Right renal pelvis (tissue), 4 donors: ENCODE data around the gene SLC9A9. TPM values are rescaled to one million over a fixed set of nuclear protein-coding genes. Genes with fewer than 3 reads are reported as not detected.
A peak's percentile ranks its signal among the peaks of the same experiment; 100 is the strongest.

ENCODE experiments used
- DNase-seq, 4 donors: peaks; one replicate each; pipeline ENCODE4 v3.0.0-alpha.2; 2013; ENCODE audit warnings: low read depth in 4 of 4, low spot score in 3 of 4, missing footprints in 1 of 4
- polyA plus RNA-seq, 4 donors: library from polyadenylated mRNA; unstranded; fragments of 120-200 nt; gene quantifications; one replicate each; pipeline ENCODE4 v1.2.1, GENCODE V29; 2013; ENCODE audit not compliant: insufficient read length in 4 of 4

SLC9A9 gene
- polyA plus RNA-seq, 4 donors, result 4.9 to 8.0 (median 6.0) TPM

DNA sequence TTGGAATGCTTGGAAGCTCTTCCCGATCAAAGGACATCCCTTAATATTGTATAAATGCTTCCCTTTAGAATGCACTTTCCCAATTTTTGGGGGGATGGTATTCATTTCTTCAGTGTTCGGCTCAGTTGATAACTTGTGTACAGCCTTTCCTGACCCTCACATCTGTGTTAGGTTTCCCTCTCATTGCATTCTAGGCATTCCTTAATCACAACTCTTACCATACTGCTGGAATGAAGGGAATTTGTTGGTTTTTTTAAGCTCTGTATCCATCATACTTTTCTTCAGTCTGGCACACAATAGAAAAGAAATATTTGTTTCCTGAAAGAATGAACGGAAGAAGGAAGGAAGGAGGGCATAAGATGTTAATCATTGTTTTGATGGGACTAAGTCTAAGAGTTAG lies 609.2 kb downstream of the SLC9A9 start:
- no peak for DNase-seq

DNA sequence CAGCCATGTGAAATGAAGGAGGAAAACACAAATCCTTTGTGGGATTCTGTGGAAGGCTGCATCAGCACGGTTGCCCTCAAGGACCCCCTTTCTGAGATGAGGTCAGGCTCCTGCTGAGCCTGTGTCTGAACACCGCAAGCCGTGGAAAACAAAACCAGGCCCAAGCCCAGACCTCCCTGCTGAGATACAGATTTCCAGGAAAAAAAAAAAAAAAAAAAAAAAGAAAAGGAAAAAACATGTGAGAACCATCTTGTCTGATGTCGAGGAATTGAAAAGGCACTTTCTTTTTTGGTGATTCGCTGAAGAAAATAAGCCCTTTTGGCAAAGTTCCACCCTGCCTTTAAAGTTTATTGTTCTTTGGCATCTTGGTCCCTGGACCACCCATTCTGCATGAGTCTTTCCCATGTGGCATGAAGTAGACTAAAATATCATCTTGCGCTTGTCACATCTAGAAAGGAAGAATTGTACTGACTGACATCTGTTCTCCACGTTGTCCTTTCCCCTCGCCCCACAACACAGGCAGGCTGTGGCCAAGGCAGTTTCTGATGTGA lies 611.1 kb downstream of the SLC9A9 start:
- DNase-seq, result peak in 1 of 4 donors; percentile 20

DNA sequence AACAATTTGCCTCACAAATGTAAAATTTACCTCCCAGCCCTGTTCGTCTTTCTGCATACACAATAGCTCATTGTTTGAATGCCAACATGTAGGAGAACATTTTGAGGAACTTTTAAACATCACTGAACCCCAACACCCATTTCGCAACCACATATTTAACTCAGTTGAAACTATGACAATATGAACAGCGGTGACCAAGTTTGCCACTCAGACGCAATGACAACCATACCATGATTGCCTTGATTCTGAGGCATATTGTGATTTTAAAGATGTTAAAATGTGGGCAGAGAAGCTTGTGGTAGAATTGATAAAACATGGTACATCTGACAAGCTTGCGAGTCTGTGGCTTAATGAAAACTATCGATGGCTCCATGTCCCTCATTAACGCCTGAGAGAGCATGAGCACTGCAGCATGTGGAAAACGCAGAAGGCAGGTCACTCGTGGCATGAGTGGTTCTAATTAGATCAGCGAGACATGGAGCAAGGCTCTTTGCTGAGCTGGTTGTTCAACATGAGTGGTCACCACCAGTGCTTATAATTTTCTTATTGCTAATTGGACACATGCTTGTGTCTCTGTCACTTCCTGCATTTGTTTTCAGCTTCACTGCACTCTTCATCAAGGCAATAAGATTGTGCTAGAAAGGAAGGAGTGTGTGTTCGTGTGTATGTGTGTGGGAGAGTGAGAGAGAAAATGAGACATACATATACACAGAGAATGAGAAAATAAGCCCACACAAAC lies 611.9 kb downstream of the SLC9A9 start:
- DNase-seq, result peak in 1 of 4 donors; percentile 15

DNA sequence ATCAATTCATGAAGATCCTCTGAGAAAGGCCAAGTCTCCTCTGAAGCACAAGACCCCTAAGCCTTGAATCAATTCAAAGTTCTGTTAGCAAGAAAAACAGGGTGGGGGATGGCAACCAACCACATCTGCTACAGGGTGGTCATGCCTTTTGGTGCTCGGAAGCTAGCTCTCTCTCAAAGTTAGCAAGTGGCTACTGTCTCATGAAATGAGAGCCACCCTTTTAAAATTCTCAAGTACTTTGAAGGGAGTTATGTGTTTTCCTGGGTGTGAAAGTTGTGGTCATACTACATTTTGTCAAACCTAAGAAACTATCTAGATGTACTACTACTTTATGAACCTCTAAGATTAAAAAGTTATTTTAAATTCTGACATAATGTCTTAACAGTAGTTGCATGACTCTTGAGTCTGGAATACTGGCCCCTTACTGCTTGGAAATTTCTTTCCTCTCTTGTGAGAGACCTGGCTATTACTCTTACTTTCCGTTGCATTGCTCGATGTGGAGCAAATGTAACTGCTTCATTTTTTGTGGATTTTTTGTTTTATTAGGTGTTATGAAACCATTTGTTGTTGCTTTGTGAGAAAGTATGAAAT lies 612.6 kb downstream of the SLC9A9 start:
- DNase-seq, result no peak

DNA sequence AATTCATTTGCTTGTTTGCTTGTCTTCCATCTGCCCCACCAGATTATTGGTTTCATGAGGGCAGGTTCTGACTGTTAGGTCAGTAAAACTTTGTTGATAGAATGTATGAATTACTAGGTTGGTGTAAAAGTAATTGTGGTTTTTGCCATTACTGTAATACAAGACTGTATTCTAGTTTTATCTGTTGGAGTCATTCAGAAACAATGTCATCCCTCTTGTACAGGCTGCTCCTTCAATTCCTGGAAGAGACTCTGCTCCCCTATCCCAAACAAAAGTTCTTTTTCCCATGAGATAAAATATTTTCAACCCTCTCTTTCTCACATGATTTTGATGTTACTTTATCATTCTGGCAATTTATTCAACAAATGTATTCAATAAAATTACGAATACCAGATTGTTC lies 613.7 kb downstream of the SLC9A9 start:
- no peak for DNase-seq

DNA sequence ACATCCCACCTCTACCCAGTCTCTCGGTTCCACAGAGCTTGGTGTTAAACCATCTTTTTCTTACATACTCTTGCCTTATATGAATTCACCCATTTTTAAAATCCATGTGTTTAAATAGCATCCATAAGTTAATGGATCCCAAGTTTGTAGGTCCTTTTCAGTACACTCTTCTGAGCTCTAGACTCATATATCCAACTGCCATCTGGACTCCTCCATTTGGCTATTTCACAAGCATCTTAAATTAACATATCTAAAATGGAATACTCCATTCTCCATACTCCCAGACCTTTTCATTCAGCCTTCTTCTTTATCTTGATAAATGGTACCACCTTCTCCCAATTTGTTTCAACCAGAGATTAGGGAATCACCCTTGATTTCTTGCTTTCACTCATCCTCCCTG lies 615.3 kb downstream of the SLC9A9 start:
- no peak for DNase-seq

DNA sequence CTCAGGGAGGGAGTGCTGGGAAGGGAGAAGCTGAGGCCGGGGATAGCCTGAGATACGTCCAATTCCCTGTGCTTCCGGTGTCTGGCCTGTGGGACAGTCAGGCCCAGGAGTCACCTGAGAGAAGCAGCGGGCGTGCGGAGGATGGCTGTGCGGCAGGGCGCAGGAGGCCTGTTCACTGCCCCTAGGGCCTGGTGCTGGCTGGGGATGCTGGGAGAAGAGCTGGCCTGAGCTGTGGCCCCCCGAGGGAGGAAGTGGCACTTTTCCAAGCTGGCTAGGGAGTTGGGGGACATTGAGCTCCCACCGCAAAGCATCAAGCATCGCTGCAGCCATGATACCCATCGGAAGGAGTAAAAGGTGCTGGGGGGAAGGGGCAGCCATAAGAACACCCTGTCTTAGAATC lies 619.9 kb downstream of the SLC9A9 start:
- no peak for DNase-seq

DNA sequence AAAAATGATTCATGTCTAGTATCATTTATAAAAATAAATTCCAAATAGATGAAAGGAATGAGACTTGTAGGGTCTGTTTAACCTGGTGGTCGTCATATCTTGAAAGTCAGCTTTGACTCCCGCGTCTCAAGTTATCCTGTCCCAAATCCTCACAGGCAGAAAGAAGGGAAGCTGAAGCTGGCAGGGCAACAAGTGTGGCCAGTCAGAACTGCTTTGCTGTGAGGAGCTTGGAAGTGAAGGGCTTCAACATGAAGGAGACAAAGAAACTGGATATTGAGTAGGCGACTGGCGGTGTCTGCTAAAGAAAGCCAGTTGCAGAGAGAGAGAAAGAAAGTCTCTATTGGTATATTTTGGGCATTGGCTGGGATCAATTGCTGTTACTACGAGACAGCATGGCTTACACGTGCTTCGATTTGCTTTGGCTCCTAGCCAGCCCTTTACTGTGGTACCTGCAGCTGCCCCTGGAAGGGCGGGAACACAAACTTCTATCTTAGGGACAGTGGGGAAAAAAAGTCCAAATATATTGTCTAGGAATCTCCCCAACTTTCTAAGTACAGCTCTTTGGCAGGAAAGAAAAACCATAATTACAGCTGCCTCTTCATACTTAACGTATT lies 621.5 kb downstream of the SLC9A9 start:
- no peak for DNase-seq

DNA sequence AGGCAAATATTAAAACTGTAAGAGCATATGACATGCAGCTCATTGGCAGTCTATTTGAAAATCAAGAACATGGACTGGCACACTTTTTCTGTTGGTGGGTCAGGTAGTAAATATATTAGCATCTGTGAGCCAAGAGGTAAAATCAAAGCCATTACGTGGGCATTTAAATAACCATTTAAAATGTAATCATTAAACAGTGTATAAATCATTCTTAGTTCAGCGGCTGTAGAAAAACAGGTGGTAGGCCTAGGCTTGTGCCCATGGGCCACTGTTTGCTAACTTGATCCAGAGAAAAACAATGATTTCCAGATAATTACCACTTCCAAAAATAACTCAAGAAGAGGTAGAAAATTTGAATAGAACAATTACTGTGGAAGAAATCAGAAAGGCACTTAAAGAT lies 623.6 kb downstream of the SLC9A9 start:
- DNase-seq, result no peak

DNA sequence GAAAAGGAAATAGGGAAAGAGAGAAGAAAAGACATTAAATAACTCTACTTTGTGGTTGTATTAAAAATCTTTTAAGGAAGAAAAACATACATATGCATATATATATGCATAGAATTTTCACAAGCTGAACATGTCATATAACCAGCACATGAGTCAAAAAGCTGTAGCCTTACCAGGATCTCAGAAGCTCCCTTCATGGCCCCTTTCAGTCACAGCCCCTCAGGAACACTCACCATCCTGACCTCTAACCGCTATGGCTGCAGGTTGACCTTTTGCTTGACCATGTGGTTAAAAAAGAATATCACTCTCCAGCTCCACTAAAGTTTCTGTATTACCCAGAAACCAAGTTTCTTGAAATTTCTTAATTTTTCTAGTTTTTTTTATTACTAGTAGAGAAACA lies 625.3 kb downstream of the SLC9A9 start:
- no peak for DNase-seq

DNA sequence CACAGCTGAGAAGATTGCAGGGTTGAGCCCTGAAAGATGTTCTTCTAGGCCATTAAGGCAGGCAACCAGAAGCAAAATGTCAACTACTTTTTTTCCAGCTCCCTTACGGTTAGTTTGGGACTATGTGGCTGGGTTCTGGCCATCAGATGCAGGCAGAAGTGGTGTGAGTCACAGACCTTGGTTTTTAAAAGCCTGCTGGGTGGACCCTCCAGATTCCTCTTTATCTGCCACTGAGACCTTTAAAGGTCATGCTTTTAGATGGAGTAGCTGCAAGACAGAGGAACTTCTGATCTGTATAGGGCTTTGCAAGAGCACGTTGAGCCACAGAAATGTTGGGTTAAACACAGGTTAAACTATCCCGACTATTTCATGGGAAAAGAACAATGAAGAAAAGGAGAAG lies 625.8 kb downstream of the SLC9A9 start:
- no peak for DNase-seq

DNA sequence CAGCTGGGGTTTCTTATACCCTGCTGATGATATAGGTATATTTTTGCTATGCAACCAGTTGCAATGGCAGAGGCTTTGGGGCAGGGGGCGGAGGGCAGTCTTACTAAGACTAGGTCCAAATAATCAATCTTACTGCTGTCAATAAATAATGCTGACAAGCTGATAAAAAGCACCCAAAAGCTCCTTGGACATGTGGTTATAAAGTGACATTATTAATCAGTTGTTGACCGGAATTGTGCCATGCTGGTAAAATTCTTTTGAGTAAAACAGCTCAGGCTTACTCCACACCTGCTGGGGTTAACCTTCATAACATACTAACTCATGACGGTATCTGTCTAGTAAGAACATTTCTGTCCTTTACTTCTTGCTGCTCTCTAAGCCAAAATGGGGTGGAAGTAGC lies 626.8 kb downstream of the SLC9A9 start:
- DNase-seq, result no peak

DNA sequence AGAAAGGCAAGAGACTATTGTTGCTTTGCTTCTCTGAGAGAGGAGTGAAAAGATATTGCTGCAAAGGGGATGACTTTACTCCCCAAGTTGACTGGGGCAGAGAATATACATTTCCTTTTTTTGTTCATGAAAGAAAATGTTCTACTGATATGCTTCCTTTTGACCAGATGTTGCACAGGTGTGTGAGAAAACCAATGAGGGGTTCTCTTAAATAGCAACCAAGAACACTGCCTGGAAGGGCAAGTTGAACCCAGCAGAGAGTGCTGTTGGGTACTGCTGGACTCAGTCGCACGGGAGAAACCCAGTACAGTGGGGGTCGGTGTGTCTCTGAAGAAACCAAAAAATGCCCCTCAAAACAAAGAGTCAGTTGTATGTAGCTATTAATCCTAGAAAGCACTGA lies 627.5 kb downstream of the SLC9A9 start:
- no peak for DNase-seq

DNA sequence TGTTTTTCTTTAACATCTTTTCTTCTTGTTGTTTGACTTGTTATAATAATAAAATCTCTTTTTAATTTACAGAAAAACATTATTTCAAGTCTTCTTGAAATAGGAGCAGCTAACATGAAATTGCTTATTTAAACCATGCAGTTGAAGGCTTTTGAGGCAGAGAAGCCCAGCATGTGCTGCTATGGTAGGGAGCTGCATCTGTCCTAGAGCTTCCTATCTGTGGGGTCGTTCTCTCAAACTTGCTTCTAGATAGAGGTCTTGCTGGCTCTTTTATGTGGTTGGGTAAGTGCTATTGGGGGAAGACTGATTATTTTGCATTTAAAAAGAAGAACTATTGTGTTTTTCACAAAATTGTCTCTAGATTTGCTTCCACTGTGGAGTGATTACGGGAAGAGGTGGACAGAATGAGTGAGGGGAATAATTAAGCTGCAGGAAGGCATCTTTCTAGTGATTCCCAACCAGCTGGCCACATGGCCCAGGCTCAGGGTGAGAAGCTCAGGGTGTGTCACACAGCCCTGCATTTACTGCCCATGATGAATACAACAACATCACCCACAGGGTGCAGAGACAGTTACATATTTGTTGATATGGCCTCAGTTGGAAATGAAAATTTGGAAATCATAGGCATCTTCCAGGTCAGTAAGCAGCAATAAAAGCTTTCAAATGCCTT lies 630.0 kb downstream of the SLC9A9 start:
- DNase-seq, result no peak

DNA sequence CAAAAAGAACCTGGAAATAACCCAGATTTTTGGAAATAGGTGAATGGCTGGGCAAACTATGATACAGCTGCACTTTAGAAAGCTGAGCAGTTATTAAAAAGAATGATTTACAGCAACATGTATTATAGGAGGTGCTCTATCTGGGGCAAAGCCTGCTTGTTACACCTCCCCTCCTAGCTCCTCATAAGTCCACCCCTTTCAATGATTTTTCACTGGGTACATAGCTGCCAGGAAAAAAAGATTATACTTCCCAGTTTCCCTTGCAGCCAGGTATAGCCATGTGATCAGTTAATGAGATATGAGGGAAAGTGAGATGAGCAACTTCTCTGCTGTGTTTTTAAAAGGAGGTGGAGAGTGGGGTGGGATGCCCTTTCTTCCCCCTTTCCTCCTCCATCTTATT lies 631.0 kb downstream of the SLC9A9 start:
- no peak for DNase-seq

DNA sequence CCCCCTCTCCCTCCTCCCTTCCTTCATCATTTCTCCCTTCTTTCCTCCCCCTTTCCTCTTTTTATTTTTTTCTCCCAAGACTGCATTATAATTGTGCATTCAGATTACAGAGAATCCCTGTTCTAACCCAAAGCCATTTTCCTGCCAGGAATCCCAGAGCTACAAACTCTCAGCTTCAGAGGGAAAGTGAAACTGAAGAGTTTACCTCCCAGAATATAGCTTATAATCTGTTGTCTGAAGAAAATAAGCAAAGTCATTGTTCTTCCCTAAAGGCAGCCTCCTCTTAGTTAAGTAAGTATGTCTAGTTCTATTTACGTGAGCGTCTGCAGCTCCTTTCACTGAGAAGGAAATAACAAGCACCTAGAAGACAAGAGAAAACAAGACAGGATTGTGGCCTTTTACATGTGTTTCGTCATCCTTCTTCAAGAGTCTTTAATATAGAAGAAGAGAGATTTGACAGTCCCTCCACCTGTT lies 631.5 kb downstream of the SLC9A9 start:
- DNase-seq, result no peak

Other genes with a start within 250 kb of the SLC9A9 start
- gene DIPK2A, start 123.4 kb upstream of the SLC9A9 start, polyA plus RNA-seq, result 10 to 100 TPM; 35.8 to 57.8 (median 48.2) TPM